Kidney tubule cell (primary cell): ENCODE measurements around the gene SLC15A1.

ENCODE experiments used
- DNase-seq: peaks from one replicate; pipeline ENCODE4 v3.0.0-alpha.2; 2018; ENCODE audit warnings: low spot score

Gene SLC15A1

GRCh38 chr13:98752467-98753290, at the start of gene SLC15A1:
Gene SLC15A1 (minus strand): TSS chr13:98752672. CDS start chr13:98752598, 74 bp downstream.
- DNase-seq = peak; percentile 35

- no peak for DNase-seq
Observed at GRCh38 chr13:98801626-98802418, 49.4 kb upstream of the SLC15A1 start.

GRCh38 chr13:98800078-98800477, 47.6 kb upstream of the SLC15A1 start:
- no peak for DNase-seq

GRCh38 chr13:98798849-98799645, 46.6 kb upstream of the SLC15A1 start:
- DNase-seq = no peak

- DNase-seq = no peak
Observed at GRCh38 chr13:98797456-98797855, 45.0 kb upstream of the SLC15A1 start.

- DNase-seq = no peak
Observed at GRCh38 chr13:98796798-98797197, 44.3 kb upstream of the SLC15A1 start.

- DNase-seq = no peak
Observed at GRCh38 chr13:98796191-98796590, 43.7 kb upstream of the SLC15A1 start.

GRCh38 chr13:98795220-98795619, 42.7 kb upstream of the SLC15A1 start:
- no peak for DNase-seq

- no peak for DNase-seq
Observed at GRCh38 chr13:98794498-98794897, 42.0 kb upstream of the SLC15A1 start.

GRCh38 chr13:98792785-98793495, 40.5 kb upstream of the SLC15A1 start:
- no peak for DNase-seq

- no peak for DNase-seq
Observed at GRCh38 chr13:98792321-98792720, 39.8 kb upstream of the SLC15A1 start.

- no peak for DNase-seq
Observed at GRCh38 chr13:98791611-98792010, 39.1 kb upstream of the SLC15A1 start.

GRCh38 chr13:98787996-98788395, 35.5 kb upstream of the SLC15A1 start:
- DNase-seq = no peak

GRCh38 chr13:98787173-98787572, 34.7 kb upstream of the SLC15A1 start:
- DNase-seq = no peak

- DNase-seq = peak; percentile 36
Observed at GRCh38 chr13:98786023-98786422, 33.6 kb upstream of the SLC15A1 start.

- no peak for DNase-seq
Observed at GRCh38 chr13:98785405-98785804, 32.9 kb upstream of the SLC15A1 start.

- DNase-seq = no peak
Observed at GRCh38 chr13:98784666-98785065, 32.2 kb upstream of the SLC15A1 start.

- DNase-seq = no peak
Observed at GRCh38 chr13:98783856-98784478, 31.5 kb upstream of the SLC15A1 start.

- DNase-seq = no peak
Observed at GRCh38 chr13:98782654-98783053, 30.2 kb upstream of the SLC15A1 start.

- no peak for DNase-seq
Observed at GRCh38 chr13:98781905-98782304, 29.4 kb upstream of the SLC15A1 start.

GRCh38 chr13:98781470-98781869, 29.0 kb upstream of the SLC15A1 start:
- DNase-seq = no peak
